ENCODE data around the gene DPY19L3.

DNA sequence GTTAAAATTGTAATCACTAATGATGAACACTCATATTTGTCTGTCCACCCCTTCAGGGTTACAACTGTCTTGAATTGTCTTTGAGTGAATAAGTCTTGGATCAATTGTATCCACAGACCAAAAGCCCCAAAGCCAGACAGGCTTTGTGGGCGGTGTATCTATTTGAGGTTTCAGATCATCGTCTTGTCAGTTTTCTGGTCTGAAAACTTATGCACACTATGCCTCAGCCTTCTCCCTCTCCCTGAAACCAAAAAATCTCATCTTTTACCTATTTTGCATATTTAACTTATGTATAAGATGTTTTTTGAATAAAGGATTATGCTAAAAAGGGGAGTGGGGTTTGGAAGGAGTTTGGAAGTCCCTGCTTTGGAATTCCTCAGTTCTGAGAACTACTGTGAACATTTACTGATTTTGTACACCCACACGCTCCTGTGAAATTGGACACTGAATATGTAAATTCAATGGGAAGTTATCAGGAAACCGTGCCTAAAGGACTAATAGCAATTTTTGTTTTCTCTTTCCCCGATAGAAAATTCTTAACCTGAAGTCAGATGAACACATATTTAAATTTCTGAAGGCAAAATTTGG, 52.1 kb downstream of the DPY19L3 start:
- TF ChIP-seq, protein P1, sequence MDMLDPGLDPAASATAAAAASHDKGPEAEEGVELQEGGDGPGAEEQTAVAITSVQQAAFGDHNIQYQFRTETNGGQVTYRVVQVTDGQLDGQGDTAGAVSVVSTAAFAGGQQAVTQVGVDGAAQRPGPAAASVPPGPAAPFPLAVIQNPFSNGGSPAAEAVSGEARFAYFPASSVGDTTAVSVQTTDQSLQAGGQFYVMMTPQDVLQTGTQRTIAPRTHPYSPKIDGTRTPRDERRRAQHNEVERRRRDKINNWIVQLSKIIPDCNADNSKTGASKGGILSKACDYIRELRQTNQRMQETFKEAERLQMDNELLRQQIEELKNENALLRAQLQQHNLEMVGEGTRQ (IDR thresholded peaks at IDR 0.05; ENCODE audit: low read depth, low read length) = no peak
- no peak for TF ChIP-seq CTCF (conservative IDR thresholded peaks at IDR 0.05; ENCODE audit: low read depth, low read length)
- TF ChIP-seq POLR2A (IDR thresholded peaks at IDR 0.05; ENCODE audit: low read depth, low read length) = no peak
- no peak for TF ChIP-seq FOS (IDR thresholded peaks at IDR 0.05; ENCODE audit: low read depth, low read length)
- TF ChIP-seq SMC3 (IDR thresholded peaks at IDR 0.05; ENCODE audit: low read depth, low read length) = no peak
- no peak for TF ChIP-seq RFX5 (IDR thresholded peaks at IDR 0.05; ENCODE audit: low read depth, low read length)
- no peak for TF ChIP-seq RCOR1 (IDR thresholded peaks at IDR 0.05; ENCODE audit: insufficient replicate concordance, low read length)
- TF ChIP-seq RAD21 (IDR thresholded peaks at IDR 0.05; ENCODE audit: low read length) = no peak
- no peak for TF ChIP-seq CHD1 (IDR thresholded peaks at IDR 0.05; ENCODE audit: low read depth, low read length)
- no peak for TF ChIP-seq CEBPB (IDR thresholded peaks at IDR 0.05; ENCODE audit: low read depth, low read length)
- TF ChIP-seq, protein P2, sequence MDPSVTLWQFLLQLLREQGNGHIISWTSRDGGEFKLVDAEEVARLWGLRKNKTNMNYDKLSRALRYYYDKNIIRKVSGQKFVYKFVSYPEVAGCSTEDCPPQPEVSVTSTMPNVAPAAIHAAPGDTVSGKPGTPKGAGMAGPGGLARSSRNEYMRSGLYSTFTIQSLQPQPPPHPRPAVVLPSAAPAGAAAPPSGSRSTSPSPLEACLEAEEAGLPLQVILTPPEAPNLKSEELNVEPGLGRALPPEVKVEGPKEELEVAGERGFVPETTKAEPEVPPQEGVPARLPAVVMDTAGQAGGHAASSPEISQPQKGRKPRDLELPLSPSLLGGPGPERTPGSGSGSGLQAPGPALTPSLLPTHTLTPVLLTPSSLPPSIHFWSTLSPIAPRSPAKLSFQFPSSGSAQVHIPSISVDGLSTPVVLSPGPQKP (IDR thresholded peaks at IDR 0.05; ENCODE audit: borderline replicate concordance, low read depth, low read length) = no peak

Measured in IMR-90 (cell line).